Measurements from ENCODE around the gene ZNF385B. TPM values are rescaled to one million over a fixed set of nuclear protein-coding genes. Genes with fewer than 3 reads are reported as not detected.
A peak's percentile ranks its signal among the peaks of the same experiment; 100 is the strongest.

ZNF385B gene
- total and polyA plus RNA-seq, 9 of the 15 experiments (the other 6 are each of a cell fraction or from before 2014, with no cell fraction given) = 0.50 TPM; not detected in 8

GRCh38 chr2:179773986-179774385 lies 87.4 kb downstream of the ZNF385B start (continued):
- 0 out of 2 replicates have a peak, but pooled peaks have one; percentile 21 for TF ChIP-seq HBP1 (CRISPR knock-in tag; IDR thresholded peaks at IDR 0.05)
- no peak for TF ChIP-seq SIRT6 (IDR thresholded peaks at IDR 0.05; ENCODE audit: low read depth, low read length)
- TF ChIP-seq PHF20 (IDR thresholded peaks at IDR 0.05; ENCODE audit: partially characterized antibody) = peak; percentile 37

- H3K4me1 ChIP-seq (replicated peaks in 1 of 2; ENCODE audit: control insufficient read depth in 2 of 2, insufficient read depth in 2 of 2, low read length in 2 of 2) = no peaks in the 10 kb centered on the region
- ATAC-seq = no peak
- H3K4me2 ChIP-seq (ENCODE audit: insufficient read depth, low read length) = no peak overlapping the region
- no peaks in the 10 kb centered on the region for H4K20me1 ChIP-seq (replicated peaks; ENCODE audit: control insufficient read depth, insufficient read depth, low read length)
- no peaks in the 10 kb centered on the region for H3K9me1 ChIP-seq (ENCODE audit: control insufficient read depth, insufficient read depth, low read length)
- no peak overlapping the region for H2AFZ ChIP-seq (ENCODE audit: low read depth, low read length)
- H3K27ac ChIP-seq (ENCODE audit: extremely low read depth, low read depth, low read length) = no peak overlapping the region
- in situ Hi-C loops (cut with MboI) = no loop called here
- TF ChIP-seq, protein P1, sequence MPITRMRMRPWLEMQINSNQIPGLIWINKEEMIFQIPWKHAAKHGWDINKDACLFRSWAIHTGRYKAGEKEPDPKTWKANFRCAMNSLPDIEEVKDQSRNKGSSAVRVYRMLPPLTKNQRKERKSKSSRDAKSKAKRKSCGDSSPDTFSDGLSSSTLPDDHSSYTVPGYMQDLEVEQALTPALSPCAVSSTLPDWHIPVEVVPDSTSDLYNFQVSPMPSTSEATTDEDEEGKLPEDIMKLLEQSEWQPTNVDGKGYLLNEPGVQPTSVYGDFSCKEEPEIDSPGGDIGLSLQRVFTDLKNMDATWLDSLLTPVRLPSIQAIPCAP (CRISPR knock-in tag; IDR thresholded peaks at IDR 0.05; ENCODE audit: borderline replicate concordance) = no peak
- TF ChIP-seq BRCA1 (IDR thresholded peaks at IDR 0.05) = no peak
- TF ChIP-seq BRCA1 (CRISPR knock-in tag; IDR thresholded peaks at IDR 0.05) = no peak
- TF ChIP-seq PTBP1 (IDR thresholded peaks at IDR 0.05; ENCODE audit: low read depth, low read length) = no peak
- no peak for TF ChIP-seq GATAD2A (IDR thresholded peaks at IDR 0.05)
- no peak for TF ChIP-seq KLF1 (tag; IDR thresholded peaks at IDR 0.05)
- TF ChIP-seq KDM5B (IDR thresholded peaks at IDR 0.05; ENCODE audit: insufficient replicate concordance, low read depth, low read length) = no peak
- TF ChIP-seq, protein P2, sequence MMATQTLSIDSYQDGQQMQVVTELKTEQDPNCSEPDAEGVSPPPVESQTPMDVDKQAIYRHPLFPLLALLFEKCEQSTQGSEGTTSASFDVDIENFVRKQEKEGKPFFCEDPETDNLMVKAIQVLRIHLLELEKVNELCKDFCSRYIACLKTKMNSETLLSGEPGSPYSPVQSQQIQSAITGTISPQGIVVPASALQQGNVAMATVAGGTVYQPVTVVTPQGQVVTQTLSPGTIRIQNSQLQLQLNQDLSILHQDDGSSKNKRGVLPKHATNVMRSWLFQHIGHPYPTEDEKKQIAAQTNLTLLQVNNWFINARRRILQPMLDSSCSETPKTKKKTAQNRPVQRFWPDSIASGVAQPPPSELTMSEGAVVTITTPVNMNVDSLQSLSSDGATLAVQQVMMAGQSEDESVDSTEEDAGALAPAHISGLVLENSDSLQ (IDR thresholded peaks at IDR 0.05) = no peak
- TF ChIP-seq YY1 (IDR thresholded peaks at IDR 0.05; ENCODE audit: borderline replicate concordance in 1 of 3, control insufficient read depth in 1 of 3, extremely low read depth in 1 of 3, insufficient read depth in 3 of 3, insufficient read length in 1 of 3, insufficient replicate concordance in 2 of 3, low read depth in 1 of 3, low read length in 2 of 3) = no peak
- TF ChIP-seq, protein P3, sequence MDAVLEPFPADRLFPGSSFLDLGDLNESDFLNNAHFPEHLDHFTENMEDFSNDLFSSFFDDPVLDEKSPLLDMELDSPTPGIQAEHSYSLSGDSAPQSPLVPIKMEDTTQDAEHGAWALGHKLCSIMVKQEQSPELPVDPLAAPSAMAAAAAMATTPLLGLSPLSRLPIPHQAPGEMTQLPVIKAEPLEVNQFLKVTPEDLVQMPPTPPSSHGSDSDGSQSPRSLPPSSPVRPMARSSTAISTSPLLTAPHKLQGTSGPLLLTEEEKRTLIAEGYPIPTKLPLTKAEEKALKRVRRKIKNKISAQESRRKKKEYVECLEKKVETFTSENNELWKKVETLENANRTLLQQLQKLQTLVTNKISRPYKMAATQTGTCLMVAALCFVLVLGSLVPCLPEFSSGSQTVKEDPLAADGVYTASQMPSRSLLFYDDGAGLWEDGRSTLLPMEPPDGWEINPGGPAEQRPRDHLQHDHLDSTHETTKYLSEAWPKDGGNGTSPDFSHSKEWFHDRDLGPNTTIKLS (IDR thresholded peaks at IDR 0.05; ENCODE audit: borderline replicate concordance, low read depth) = no peak
- no peak for TF ChIP-seq THRAP3 (IDR thresholded peaks at IDR 0.05; ENCODE audit: borderline replicate concordance)
- no peak for TF ChIP-seq ZNF146 (CRISPR knock-in tag; IDR thresholded peaks at IDR 0.05; ENCODE audit: unreplicated experiment)
- TF ChIP-seq, protein P4, sequence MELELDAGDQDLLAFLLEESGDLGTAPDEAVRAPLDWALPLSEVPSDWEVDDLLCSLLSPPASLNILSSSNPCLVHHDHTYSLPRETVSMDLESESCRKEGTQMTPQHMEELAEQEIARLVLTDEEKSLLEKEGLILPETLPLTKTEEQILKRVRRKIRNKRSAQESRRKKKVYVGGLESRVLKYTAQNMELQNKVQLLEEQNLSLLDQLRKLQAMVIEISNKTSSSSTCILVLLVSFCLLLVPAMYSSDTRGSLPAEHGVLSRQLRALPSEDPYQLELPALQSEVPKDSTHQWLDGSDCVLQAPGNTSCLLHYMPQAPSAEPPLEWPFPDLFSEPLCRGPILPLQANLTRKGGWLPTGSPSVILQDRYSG (tag; conservative IDR thresholded peaks at IDR 0.05; ENCODE audit: low read depth) = no peak
- BruUV-seq (replicated peaks) = no TSS peak
- 24% methylated on average over 1 of the region's 1 CpG for WGBS (ENCODE audit: insufficient coverage, low coverage, missing lambda C conversion rate)
- no peaks in the 10 kb centered on the region for H3K9me3 ChIP-seq (replicated peaks; ENCODE audit: control insufficient read depth, insufficient read depth, low read depth, low read length)
- no peak for DNase-seq (ENCODE audit: extremely low read depth in 1 of 4, low spot score in 3 of 4)
- H3K27me3 ChIP-seq (ENCODE audit: control insufficient read depth in 2 of 2, insufficient read depth in 2 of 2, low read length in 2 of 2) = no peaks in the 10 kb centered on the region
- no peaks in the 10 kb centered on the region for H3K36me3 ChIP-seq (ENCODE audit: control insufficient read depth, insufficient read depth, low read length)
- no peaks in the 10 kb centered on the region for H3K79me2 ChIP-seq (ENCODE audit: control insufficient read depth, insufficient read depth, low read length)
- CTCF ChIA-PET (ENCODE audit: low intra/inter-chr PET ratio) = no interaction called here
- no peak overlapping the region for H3K4me3 ChIP-seq
- H3K9ac ChIP-seq (ENCODE audit: insufficient read depth in 1 of 2, low read depth in 2 of 2, low read length in 2 of 2) = no peak overlapping the region
- intact Hi-C loops (cut with micrococcal nuclease) = no loop called here
- FAIRE-seq = no peak
- POLR2A ChIA-PET = no interaction called here
Observed at GRCh38 chr2:179772346-179772745, 89.1 kb downstream of the ZNF385B start.
